Astrocyte of the cerebellum (primary cell): ENCODE results near the gene PRCD.
"Not testable (repeated sequence)": the region's sequence is repeated elsewhere in the genome, so short reads cannot be mapped to it uniquely, and the experiment has no call there.

Experiments
- DNase-seq: peaks from one replicate; pipeline ENCODE4 v3.0.0-alpha.2; 2011; ENCODE audit warnings: low read depth
- H3K4me3 ChIP-seq: 2 replicates; pipeline ENCODE4 v1.5.1; 2011; ENCODE audit warnings: mild to moderate bottlenecking, low read depth, low read length, moderate library complexity
- CTCF ChIP-seq: IDR thresholded peaks from 2 replicates; pipeline ENCODE4 v1.5.1; 2012; ENCODE audit warnings: low read length, low read depth, moderate library complexity, mild to moderate bottlenecking; ENCODE audit errors: missing control alignments
- in situ Hi-C: cut with HindIII; loops from 2 replicates; pipeline ENCODE4 v1.10.0; 2017; ENCODE audit warnings: low sequenced_read_pairs

PRCD gene

GRCh38 chr17:76523084-76524037 lies 16.5 kb upstream of the PRCD start:
- DNase-seq, result no peak
- TF ChIP-seq CTCF, result peak; percentile 98
- H3K4me3 ChIP-seq, result no peak overlapping the region
- in situ Hi-C loops, result no loop called here

DNA sequence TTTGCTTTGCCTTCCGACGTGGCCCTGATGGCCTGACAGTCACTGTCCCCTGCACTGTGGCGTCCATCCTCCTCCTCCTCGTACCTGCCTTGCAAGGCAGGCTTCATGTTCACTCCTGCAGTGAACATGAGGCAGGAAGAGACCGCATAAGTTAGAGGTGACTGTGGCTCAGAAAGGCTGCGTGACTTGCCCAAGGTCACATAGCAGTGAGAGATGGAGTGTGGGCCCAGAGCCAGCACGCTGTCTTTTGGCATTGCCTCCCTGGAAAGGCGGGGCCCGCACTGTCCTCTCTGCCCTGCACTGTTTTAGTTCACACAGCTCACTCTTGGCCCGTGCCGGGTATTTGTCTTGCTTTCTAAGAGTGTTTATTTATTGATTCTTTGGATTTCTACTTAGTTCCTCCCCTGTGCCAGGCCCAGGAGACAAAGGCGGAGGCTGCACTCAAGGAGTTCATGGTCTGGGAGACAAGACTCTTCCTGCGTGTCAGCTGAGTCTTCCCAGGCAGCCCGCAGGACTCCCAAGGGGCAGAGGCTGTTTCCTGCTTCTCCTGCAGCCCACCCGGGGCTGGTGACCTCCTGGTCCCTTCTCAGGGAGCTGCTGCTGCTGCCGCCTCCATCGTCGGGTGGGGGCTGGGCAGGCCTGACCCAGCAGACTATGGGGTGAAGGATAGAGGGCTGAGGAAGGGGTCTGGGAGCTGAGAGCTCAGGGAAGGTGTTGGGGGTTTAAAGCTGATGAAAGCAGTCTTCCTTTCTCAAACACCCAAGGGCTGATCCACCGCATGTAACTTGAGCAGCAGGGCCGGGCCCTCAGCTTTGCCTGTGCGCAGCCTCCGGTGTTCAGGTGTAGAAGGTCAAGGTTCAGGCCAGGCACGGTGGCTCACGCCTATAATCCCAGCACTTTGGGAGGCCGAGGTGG lies 15.0 kb upstream of the PRCD start:
- no peak for TF ChIP-seq CTCF
- no peak overlapping the region for H3K4me3 ChIP-seq
- in situ Hi-C loops, result no loop called here
- no peak for DNase-seq

- H3K4me3 ChIP-seq, DNase-seq, in situ Hi-C loops: not testable (repeated sequence)
Observed at GRCh38 chr17:76525513-76525833, 14.4 kb upstream of the PRCD start.

DNA sequence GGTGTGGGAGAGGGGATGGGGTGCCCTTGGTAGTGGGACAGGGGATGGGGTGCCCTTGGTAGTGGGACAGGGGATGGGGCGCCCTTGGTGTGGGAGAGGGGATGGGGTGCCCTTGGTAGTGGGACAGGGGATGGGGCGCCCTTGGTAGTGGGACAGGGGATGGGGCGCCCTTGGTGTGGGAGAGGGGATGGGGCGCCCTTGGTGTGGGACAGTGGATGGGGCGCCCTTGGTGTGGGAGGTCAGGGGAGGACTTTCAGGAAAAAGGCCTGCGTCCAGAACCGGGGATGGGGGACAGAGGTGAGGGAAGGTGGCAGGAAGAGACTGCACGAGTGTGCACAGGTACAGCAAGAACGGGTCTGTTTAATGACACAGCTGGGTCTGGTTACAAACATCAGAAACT lies 12.8 kb upstream of the PRCD start:
- DNase-seq, H3K4me3 ChIP-seq, in situ Hi-C loops: not testable (repeated sequence)

- peak; percentile 11 for TF ChIP-seq CTCF
- DNase-seq, result peak; percentile 57
- in situ Hi-C loops, result no loop called here
- no peak overlapping the region for H3K4me3 ChIP-seq
Observed at GRCh38 chr17:76527430-76528111, 12.3 kb upstream of the PRCD start.

- in situ Hi-C loops, result no loop called here
- DNase-seq, result no peak
- no peak for TF ChIP-seq CTCF
- no peak overlapping the region for H3K4me3 ChIP-seq
Observed at GRCh38 chr17:76528156-76528527, 11.7 kb upstream of the PRCD start.

DNA sequence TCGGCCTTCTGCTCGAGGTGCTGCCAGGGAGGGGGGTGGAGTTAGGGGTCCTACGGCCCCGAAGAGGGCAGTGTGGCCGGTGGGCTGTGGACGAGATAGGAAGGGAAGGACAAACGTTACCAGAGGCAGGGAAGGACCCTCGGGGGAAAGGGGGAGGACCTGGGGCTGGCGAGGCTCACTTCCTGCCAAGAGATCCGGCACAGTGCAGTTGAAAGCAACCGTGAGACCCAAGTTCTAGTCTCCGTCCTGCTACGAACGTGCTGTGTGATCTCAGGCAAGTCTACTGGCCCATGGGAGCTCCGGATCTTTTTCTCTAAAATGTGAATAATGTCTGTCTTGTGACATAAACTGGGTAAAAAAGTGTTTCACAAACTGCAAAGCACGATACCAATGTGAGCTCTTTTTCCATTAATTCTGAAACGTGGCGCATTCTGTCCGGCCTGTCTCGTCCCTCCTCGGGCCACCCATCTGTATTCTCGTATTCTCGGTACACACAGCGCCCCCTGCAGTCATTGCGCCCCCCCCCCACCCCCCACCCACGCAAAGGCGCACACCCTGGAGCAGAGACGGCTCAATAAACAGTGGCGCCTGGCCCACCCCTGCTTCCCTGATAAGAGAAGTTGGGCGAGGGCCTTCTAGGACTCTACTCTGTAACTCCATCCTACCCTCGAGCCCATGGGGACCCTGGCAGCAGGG lies 11.2 kb upstream of the PRCD start:
- TF ChIP-seq CTCF, result no peak
- in situ Hi-C loops, result no loop called here
- no peak overlapping the region for H3K4me3 ChIP-seq
- DNase-seq, result no peak
